Hippocampal formation (tissue), 2 donors: ENCODE results near the gene LIN7B.

ENCODE experiments used
- DNase-seq, 2 donors: peaks; one replicate each; lab custom pipeline; 2025; lab: John Stamatoyannopoulos, UW

LIN7B gene

GRCh38 chr19:49113762-49114629 lies at the start of gene LIN7B:
LIN7B (plus strand) TSS chr19:49114370; CDS start chr19:49114405, 35 bp downstream.
- DNase-seq: peak; percentile 8 to 60

GRCh38 chr19:49064768-49065611 lies 49.2 kb upstream of the LIN7B start, which contains the start of gene NTF4:
NTF4 (minus strand) TSS chr19:49064818; CDS start chr19:49061997, 2,821 bp downstream.
- no peak for DNase-seq

GRCh38 chr19:49065905-49066512 lies 48.2 kb upstream of the LIN7B start:
- DNase-seq: no peak

GRCh38 chr19:49067554-49067953 lies 46.6 kb upstream of the LIN7B start:
- DNase-seq: no peak

- no peak for DNase-seq
These were observed 45.1 kb upstream of the LIN7B start for GRCh38 chr19:49069026-49069425.

GRCh38 chr19:49070416-49070815 lies 43.8 kb upstream of the LIN7B start:
- no peak for DNase-seq

- DNase-seq: no peak
These were observed 42.2 kb upstream of the LIN7B start for GRCh38 chr19:49071860-49072547.

GRCh38 chr19:49073514-49074378 lies 40.4 kb upstream of the LIN7B start:
- no peak for DNase-seq

- DNase-seq: peak in 1 of 2 donors; percentile 21
These were observed 39.3 kb upstream of the LIN7B start for GRCh38 chr19:49074869-49075268.

GRCh38 chr19:49080392-49080791 lies 33.8 kb upstream of the LIN7B start:
- no peak for DNase-seq

- no peak for DNase-seq
These were observed 32.9 kb upstream of the LIN7B start for GRCh38 chr19:49081273-49081672.

- no peak for DNase-seq
These were observed 29.8 kb upstream of the LIN7B start for GRCh38 chr19:49084206-49085019.

GRCh38 chr19:49085020-49085867 lies 28.9 kb upstream of the LIN7B start, which contains the start of gene SNRNP70:
SNRNP70 (plus strand) TSS chr19:49085451; CDS start chr19:49086415, 964 bp downstream.
- DNase-seq: peak; percentile 96 to 97

GRCh38 chr19:49085868-49086232 lies 28.3 kb upstream of the LIN7B start:
- no peak for DNase-seq

GRCh38 chr19:49086296-49086695 lies 27.9 kb upstream of the LIN7B start:
- DNase-seq: no peak

- DNase-seq: no peak
These were observed 22.7 kb upstream of the LIN7B start for GRCh38 chr19:49091391-49092038.

GRCh38 chr19:49092686-49093085 lies 21.5 kb upstream of the LIN7B start:
- no peak for DNase-seq
